Tongue (tissue), 2 donors: ENCODE measurements around the gene EXTL2. TPM values are rescaled to one million over a fixed set of nuclear protein-coding genes. Genes with fewer than 3 reads are reported as not detected.
"Not testable (repeated sequence)": the region's sequence is repeated elsewhere in the genome, so short reads cannot be mapped to it uniquely, and the experiment has no call there.

Experiments used
- DNase-seq: peaks from one replicate; pipeline ENCODE4 v3.0.0-alpha.2; 2015
- total RNA-seq: library from RNA; depleted of rRNA; stranded (reverse); fragments of >200 nt; gene quantifications from one replicate; pipeline ENCODE4 v1.2.3, GENCODE V29; 2014

The EXTL2 gene
- total RNA-seq, 1 donor from 2014 or later: 27.7 TPM

DNA sequence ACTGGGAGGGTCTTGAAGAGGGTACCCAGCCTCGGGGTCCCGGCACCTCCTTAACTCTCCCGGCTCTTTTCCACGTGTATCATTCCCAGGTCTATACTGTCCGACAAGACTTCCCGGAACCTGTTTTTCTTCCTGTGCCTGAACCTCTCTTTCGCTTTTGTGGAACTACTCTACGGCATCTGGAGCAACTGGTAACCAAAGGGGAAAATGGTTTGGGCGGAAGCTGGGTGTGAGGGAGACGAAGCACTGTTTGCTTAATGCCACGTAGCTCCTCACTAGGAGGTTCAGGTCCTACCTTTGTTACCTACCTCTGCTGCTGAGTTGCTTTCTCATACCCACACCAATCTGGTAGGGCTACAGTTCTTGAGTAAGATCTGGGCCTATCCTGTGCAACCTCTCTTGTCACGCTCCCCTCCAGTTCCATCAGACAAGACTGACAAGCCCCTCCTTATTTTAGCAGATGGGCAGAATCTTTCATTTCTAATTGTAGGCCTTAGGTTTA, 1.9 kb upstream of the EXTL2 start:
- peak; percentile 40 for DNase-seq

DNA sequence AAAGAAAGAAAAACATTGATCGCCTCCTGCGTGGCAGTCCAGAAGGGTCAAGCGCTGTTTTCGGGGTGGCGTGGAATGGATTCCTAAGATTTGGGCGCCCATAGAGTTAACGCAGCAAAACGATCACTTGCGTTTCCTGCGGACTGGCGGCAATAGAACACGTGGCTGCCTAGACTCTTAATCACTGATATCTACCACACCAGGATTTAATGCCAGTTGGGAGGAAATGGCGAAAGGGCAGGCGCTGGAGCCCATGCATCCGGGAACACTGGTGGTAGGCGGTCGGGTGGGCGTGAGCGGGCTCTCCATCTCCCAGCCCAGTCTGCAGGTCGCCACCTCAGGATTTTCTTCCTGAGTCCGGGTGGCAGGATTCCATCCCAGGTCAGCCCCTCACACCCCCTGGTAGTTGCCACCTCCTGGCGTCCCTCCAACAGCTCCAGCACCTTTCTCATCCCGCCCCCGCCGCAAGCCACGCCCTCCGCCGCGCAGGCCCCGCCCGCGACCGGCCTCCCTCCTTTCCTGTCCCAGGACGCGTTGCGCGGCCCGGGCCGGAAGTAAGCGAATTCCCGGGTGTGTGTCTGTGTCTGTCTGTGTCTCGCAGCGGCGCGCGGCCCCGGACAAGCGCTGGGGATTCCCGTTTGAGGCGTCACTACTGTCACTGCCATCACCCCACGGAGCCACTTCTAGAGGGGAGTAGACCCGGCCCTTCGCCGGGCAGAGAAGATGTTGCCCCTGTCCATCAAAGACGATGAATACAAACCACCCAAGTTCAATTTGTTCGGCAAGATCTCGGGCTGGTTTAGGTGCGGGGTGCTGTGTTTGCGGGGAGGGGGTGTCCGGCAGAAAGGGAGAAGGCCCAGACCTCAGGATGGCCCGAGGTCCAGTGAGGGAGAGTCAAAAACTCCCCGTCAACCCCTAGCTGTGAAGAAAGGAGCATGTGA, 1.2 kb upstream of the EXTL2 start, which contains the start of gene SLC30A7:
TSS of gene SLC30A7 (plus strand) at position 551 of the 941 bp plus-strand sequence. CDS start at position 724, 173 bp downstream.
- peak; percentile 96 for DNase-seq

DNA sequence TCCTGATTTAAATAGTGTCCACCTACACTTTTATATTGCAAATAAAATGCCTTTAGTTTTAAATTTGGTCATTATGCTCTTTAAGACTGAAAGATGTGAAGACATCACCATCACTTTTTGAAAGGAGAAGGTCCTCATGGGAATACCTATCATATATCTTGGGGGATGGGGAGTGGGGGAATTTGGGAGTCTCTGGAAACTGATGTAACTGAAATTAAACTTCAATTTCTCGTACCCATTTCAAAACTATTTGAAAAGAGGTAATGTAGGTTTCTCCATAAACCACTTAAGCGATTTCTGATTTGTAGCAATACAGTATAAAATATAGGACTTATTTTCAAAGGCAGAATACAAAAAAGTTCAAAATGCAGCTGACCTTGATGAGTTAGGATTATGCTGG, 924 bp downstream of the EXTL2 start:
- DNase-seq: no peak

DNA sequence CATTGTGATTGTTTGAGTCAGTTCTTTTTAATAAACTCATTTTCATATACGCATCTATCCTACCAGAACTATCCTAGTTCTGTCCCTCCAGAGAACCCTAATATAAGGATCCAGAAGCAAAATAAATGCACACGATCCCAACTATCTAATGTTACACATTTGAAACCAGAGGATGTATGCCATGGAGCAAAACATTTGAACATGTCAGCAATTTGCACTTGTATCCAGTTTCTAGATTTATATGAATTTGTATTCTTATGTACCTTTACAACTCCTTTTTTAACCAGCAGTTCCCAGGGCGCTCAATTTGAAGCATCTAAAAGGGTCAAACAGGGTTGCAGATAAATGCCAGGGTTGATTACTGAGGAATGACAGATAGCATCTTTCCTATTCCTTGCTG, 2.1 kb downstream of the EXTL2 start:
- no peak for DNase-seq

DNA sequence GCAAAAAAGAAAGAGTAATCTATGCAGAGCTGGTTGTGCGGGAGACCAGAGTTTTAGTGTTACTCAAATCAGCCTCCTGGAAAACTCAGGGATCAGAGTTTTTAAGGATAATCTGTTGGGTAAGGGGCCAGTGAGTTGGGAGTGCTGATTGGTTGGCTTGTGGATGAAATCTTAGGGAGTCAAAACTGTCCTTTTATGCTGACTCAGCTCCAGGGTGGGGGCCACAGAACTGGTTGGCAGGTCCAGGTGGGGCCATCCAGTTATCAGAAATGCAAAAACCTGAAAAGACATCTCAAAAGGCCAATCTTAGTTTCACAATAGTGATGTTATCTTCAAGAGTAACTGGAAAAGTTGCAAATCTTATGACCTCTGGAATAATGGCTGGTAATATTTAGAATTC, 3.3 kb downstream of the EXTL2 start:
- no peak for DNase-seq

DNA sequence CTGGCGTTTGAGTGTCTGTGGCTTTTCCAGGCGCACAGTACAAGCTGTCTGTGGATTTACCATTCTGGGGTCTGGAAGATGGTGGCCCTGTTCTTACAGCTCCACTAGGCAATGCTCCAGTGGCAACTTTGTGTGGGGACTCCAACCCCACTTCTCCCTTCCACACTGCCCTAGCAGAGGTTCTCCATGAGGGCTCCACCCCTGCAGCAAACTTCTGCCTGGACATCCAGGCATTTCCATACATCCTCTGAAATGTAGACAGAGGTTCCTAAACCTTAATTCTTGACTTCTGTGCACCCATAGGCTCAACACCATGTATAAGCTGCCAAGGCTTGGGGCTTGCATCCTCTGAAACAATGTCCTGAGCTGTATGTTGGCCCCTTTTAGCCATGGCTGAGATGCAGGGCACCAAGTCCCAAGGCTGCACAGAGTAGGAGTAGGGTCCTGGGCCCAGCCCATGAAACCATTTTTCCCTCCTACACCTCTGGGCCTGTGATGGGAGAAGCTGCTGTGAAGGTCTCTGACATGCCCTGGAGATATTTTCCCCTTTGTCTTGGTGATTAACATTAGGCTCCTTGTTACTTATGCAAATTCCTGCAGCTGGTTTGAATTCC, 4.7 kb downstream of the EXTL2 start:
- not testable (repeated sequence) for DNase-seq

DNA sequence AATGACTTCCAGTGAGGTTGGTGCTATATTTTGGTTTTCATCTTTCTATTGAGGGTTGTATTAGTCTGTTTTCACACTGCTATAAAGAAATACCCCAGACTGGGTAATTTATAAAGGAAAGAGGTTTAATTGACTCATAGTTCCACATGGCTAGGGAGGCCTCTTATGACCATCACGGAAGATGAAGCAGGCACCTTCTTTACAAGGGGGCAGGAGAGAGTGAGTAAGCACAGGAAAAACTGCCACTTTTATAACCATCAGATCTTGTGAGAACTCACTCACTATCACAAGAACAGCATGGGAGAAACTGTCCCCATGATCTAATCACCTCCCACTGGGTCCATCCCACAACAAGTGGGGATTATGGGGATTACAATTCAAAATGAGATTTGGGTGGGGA, 5.6 kb downstream of the EXTL2 start:
- not testable (repeated sequence) for DNase-seq

DNA sequence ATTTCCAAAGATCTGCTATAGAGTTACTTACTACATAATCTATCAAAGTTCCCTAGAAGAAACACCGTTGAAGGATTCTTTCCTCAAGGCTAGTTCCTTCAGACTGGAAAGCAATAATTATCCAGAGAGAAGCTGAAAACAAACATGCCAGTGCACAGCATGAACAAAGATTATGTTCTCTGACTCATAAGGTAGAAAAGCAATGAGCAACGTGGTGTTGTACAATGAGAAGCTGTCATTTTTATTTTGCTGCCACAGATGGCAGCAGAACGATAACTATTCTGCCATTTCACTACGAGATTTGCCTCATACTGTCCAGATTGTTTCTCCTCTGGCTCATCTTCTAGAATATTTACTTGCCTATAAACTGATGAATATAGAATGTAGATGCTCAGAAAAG, 10.7 kb downstream of the EXTL2 start:
- DNase-seq: no peak

DNA sequence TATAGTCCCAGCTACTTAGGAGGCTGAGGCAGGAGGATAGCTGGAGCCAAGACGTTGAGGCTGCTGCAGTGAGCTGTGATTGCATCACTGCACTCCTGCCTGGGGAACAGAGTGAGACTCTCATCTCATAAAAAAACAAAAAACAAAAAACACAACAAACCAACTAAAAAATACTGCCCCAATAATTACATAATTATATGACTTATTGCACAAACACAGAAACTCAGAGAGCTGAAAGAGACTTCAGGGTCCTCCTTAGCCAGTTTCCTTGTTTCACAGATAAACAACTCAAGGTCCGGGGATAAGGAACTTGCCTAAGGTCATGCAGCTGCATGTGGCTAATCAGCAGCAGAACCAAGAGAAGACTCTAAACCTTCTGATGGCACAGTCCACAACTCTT, 11.9 kb downstream of the EXTL2 start:
- no peak for DNase-seq

DNA sequence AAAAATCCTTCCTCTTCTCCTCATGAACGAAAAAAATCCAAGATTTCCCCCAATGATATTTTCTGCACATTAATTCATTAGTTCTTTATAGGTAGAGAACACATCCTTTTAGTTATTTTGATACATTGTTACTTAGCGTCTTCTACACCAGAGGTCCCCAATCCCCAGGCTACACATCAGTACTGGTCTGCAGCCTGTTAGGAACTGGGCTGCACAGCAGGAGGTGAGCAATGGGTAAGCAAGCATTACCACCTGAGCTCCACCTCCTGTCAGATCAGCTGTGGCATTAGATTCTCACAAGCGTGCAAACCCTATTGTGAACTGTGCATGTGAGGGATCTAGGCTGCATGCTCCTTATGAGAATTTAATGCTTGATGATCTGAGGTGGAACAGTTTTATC, 13.0 kb downstream of the EXTL2 start:
- no peak for DNase-seq

DNA sequence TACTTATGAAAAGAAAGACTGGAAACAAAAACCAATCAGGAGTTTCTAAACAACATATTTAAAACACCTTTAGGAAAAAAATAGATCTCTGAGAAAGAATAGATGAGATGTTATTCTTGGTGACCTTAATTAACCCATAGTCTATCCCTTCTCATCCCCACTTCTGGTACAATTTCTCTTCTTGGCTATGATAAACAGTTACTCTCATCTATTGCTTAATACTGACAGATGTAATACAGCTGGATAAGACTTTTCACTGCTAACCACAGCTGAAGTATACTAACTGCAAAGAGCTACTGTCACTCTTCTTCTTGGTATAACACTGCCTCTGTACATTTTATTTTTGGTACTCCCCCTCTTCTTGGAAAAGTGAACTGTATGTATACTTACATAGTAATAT, 15.2 kb downstream of the EXTL2 start:
- DNase-seq: no peak

DNA sequence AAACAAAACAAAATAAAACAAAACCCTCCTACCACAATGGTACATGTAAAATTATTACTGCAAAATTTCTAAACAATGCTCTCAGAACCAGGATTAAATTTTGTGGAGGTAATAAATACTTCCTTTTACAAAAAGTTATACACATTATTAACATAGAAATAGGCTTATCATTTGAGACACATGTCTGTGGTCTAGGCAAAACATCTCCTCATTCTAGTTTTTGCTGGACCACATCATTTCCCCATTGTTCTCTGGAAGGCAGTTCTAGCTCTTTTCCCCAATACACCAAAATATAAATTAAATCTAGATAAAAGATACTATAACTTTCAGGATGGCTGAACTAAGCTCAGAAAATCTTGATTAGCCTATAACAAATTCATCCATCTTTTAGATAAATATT, 18.4 kb downstream of the EXTL2 start:
- DNase-seq: no peak

DNA sequence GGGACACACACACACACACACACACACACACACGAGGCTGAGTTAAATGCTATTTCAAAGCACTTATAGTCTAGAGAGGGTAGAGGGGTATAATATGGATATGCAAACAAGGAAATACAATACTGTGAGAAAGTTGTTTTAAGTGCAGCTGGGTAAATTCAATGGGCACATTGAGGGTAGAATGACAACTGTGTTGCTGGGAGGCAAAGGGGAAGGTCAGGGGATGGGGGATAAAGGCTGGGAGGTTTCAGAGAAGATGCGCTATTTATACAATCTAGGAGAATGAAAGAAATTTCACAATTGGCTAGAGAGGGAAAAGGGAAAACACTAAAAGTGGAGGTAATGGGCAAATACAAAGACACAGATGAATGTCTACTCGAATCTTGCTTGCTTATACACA, 19.4 kb downstream of the EXTL2 start:
- no peak for DNase-seq

DNA sequence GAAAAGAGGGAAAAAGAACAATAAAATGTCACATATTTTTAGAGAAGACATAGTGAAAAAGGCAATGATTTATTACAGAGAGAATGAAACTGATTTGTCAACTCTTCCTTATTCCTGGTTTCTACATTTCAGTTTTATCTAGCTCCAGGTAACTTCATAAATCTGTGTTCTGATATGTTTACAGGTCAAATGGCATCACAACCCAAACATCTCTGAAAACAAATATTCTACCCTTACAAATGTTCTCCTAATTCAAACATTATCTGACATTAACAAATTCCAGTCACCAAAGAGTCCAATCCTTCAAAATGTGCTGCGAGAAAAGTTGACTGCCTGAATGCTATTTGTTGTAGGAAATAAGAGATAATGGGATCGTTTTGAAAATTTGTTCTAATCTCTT, 20.2 kb downstream of the EXTL2 start:
- DNase-seq: no peak

DNA sequence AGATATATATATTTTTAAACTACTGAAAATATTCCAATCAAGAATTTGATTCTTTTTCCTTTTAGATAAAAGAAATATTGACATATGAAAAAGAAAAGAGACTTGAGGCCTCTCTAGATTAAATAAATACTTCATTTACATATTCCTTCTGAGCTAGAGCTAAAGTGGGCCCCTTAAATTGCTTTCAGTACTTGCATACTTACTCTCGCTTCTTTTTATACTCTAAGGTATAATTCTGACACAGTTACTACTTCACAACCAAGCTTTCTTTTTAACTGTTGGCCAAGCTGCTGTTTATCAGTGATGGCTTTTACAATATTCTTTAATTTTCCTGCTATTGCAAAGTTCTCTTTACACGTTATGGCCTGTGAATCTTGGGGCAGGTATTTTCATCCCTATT, 24.6 kb downstream of the EXTL2 start:
- DNase-seq: no peak

DNA sequence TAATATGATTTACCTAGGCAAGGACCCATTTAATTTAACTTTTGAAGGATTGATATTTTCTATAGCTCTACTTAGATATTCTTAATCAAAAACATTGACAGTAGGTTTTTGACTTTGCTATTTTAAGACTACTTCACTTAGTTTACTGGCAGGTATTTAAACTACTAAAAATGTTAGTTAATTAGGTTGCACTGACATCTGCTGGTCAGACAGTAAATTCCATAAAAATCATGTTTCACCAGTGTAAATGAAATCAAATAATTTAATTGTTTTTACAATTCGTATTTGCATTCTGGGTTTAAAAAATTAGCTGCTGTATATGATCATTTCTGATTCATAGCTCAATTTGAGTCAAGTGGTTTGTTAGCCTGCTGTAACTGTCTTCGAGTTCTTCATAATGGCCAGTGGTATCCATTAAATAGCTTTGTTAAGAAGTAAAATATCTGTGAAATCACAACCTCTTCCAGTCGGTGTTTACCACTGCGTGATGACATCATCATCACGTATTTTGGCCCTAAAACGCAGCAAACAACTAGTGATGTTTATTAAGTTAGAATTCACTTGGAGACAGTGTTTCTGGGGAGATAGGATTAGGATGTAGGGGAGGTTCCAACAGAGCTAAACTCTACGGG, 26.2 kb downstream of the EXTL2 start:
- peak; percentile 73 for DNase-seq

DNA sequence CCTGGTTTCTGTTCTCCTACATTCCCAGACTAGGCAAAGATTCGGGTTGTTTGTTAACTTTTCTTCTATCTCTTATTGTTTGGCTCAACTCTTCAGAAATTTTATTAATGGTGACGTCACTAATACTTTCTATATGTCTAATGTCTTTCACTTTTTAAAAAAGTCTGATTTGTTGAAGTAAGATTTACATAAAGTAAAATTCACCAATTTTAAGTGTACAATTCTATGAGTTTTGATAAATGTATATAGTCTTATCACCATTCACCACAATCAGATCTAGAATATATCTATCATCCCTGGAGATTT, 27.8 kb downstream of the EXTL2 start:
- DNase-seq: no peak

DNA sequence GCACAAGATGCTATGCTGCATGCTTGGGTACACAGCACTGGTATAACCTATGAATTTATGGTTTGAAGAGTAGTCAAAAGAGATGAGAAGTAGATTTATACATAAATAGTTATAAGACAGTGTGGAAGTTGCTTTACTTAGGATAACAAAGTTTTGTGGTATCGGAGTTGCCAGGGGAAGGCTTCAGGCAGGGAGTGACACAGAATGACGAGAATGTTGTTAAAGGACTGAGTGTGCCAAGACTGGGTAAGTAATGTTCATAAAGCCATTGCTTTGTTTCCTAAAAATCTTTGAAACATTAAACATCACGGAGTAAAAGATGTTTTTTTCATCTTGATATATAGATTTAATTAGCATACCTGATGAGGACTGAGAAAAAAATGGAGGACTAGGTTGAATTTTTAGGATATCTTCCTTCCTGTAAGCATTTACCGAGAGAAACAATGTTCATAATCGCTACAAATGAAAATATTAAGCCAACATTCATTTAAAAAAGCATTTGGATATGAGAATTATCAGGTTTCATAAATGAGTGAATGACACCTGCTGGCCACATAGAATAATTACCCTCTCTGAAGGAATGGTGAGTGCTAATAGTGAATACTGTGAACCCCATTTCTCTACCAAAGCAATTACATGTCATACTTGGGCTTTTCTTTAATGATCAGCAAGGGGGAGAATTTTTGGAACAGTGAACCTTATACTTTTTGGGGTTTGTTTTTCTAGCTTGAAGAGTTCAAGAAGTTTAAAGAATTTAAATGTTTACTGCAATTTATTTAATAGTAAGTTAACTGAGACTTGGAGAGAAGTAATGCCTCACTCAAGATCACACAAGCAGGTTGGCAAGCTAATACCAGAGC, 28.4 kb downstream of the EXTL2 start:
- DNase-seq: peak; percentile 58

DNA sequence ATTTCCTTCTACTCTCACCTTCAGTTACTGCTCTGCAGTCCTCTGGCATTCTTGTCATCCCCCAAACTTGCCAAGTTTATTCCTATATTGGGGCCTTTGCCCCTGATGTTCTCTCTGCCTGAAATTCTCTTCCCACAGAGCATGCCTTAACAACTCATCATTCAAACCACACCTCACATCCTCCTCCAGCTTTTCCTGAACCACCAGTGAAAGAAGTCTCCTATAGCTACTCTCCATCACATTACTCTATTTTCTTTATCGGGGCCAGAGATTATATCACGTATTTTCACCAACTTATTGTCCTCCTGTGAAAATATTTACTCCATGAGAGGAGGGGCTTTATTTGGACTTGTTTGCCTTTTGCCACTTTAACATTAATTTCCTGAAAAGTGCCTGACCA, 32.1 kb downstream of the EXTL2 start:
- no peak for DNase-seq

DNA sequence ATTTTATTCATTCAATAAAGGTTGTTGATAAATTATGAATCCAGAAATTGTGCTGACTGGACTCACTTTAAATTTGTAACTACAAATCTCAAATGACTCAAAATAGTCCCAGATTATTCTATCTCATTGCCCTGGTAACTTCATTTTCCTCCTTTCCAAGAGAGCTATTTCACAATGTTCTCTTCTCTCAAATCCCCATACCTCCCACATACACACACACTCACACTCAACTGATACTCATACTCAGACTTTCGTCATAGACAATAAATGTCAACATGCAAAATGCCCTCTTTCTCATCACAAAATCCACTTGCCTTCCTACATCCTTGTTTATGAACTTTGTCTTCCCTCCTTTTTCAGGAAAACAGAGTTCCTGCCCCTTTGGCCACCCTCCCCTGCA, 33.3 kb downstream of the EXTL2 start:
- DNase-seq: no peak

DNA sequence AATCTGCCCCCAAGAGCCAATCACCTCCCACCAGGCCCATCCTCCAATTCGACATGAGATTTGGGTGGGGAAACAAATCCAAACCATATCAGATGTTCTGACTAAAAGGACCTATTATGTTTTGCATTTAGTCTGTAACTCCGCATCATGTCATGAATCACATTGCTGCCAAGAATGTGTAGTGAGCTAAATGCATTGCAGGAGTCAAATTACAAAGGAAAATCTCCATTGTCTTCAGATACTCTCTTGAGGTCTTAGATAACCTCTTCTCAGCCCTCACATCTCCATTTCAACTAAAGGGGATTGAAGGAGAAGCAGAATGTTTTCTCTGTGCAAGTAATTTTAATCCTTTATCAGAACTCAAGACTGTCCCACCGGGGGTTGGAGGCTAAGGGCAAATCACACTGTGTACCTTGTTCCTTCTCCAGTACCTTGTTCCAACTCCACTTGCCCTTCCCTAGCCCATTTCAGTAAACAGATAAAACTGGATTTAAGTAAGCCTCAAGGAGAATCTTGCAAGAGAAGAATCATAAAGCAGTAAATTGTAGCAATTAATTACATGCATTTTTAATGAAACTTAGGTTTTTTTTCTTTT, 34.1 kb downstream of the EXTL2 start:
- peak; percentile 29 for DNase-seq

DNA sequence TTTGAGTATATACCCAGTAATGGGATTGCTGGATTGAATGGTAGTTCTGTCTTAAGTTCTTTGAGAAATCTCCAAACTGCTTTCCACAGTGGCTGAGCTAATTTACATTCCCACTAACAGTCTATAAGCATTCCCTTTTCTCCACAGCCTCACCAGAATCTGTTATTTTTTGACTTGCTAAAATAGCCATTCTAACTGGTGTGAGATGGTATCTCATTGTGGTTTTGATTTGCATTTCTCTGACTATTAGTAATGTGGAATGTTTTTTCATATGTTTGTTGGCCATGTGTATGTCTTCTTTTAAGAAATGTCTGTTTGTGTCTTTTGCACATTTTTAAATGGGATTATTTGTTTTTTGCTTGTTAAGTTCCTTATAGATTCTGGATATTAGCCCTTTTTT, 39.5 kb downstream of the EXTL2 start:
- DNase-seq: not testable (repeated sequence)
